KOPT-K1 (cell line): ENCODE results near the gene PLCL2.
"Not testable (repeated sequence)": the region's sequence is repeated elsewhere in the genome, so short reads cannot be mapped to it uniquely, and the experiment has no call there.

Experiments
- H3K27ac ChIP-seq: fragments of 200-600 bp; sonication (generic); 2 replicates; pipeline ENCODE4 v1.5.1; 2016; ENCODE audit warnings: antibody characterized with exemption, mild to moderate bottlenecking, low read depth, low read length; ENCODE audit not compliant: poor library complexity, severe bottlenecking
- H3K36me3 ChIP-seq: fragments of 200-600 bp; sonication (generic); 2 replicates; pipeline ENCODE4 v1.5.1; 2017; ENCODE audit warnings: antibody characterized with exemption, mild to moderate bottlenecking, low read length, moderate library complexity; ENCODE audit not compliant: insufficient read depth
- H3K9me3 ChIP-seq: fragments of 200-600 bp; sonication (generic); 2 replicates; pipeline ENCODE4 v1.5.1; 2017; ENCODE audit warnings: antibody characterized with exemption, low read length, mild to moderate bottlenecking; ENCODE audit not compliant: insufficient read depth, poor library complexity, severe bottlenecking

PLCL2 gene

DNA sequence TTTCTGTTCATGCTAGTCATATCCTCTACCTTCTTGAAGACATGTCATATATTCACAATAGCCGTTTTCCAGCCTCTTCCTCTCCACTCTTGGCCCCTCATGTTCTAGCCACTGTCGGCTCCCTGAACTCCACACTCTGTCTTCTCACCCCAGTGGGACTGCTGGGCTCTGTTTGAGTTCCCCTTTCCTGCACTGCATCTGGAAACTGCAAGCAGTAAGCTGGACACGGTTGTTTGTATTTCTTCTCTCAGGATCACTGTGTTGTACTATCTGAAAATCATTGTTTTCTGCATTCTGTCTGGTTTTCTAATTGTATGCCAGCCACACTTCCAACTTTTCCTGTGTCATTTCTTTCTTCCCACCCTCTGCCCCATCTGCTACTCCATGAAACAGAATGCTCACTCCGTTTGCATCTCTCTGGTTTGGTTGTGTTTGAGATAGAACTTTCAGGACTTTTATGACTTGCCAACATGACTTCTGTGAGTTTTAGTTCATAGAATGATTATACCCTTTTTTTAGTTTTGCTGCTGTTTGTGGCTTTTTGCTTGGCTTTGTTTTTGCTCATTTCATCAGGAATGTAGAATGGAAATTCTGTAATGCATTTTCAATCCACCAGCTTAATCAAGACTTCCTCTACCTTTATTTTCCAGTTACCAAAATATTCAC is 192.3 kb downstream of the PLCL2 start:
- Histone ChIP-seq H3K36me3 (0 out of 2 replicates have a peak, but pooled peaks cover 8% of the 10 kb centered on the region), H3K9me3 (peaks cover 7% of the 10 kb centered on the region), H3K27ac (no peak overlapping the region)

DNA sequence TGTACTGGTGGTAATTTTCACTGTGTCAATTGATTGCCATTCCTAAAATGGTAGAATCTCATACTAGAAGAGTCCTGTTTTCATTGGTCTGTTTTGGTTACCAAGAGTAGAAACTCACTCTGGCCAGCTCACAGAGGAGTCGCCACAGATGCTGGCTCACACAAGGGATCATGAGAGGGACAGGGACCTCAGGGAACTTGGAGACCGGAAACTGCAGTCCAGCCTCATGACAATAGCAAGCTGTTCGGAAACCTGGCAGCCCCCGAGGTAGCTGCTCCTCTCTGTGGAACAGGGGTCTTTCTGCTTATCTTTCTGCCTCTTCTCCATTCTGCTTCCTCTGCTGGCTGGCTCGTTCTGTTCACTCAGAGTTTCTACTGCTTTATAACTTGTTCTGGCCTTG is 192.9 kb downstream of the PLCL2 start:
- no peak overlapping the region for H3K27ac ChIP-seq
- peaks cover 7% of the 10 kb centered on the region for H3K9me3 ChIP-seq
- 0 out of 2 replicates have a peak, but pooled peaks cover 11% of the 10 kb centered on the region for H3K36me3 ChIP-seq

DNA sequence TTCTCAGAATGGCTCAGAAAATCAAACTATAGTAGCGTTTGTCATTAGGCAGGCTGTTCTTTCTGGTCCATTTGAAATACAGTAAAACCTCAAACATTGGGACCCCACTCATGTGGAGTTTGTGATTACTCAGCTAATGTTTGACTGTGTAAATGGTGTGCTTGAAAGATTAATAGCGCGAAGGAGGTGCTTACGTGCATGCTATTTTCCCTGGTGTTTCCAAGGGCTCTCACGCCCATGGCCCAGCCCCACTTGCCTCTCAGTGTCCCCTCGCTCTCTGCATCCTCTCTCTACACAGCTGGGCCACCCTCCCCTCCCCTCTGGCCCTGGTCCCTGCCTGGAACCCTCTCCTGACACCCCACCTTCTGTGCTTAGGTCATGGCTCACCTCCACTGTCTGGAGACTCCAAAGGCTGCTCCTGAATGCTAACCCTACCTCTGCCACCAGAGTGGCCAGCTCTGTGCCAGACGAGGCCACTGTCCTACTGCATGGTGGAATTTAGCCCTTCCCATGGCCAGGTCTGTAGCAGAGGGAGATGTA is 194.2 kb downstream of the PLCL2 start:
- no peak overlapping the region for H3K27ac ChIP-seq
- H3K36me3 ChIP-seq: peaks cover 11% of the 10 kb centered on the region; the same call in 1 of the 2 replicates
- H3K9me3 ChIP-seq: peaks cover 7% of the 10 kb centered on the region

- Histone ChIP-seq H3K36me3 (peaks cover 11% of the 10 kb centered on the region; the same call in 1 of the 2 replicates), H3K27ac (no peak overlapping the region), H3K9me3 (peaks cover 7% of the 10 kb centered on the region)
These were observed 195.2 kb downstream of the PLCL2 start for GRCh38 chr3:17079933-17080332.

DNA sequence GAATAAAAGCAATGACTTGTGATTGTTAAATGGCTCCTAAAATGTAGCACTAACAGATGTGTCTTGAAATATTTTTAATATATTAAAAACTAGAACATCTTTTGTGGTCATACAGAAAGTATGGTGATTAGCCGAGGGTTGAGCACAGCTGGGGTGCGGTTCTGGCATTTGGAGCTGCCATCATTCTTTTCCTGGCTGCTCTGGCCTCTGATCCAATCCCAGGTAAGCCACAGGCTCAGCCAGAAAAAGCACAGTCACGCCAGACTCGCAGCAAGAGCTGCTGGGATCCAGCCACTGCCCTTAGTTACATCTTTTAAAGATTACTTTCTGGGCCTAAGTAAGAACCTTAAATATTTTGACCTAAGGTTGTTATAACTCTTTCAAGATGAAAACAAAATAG is 196.8 kb downstream of the PLCL2 start:
- Histone ChIP-seq H3K27ac (no peak overlapping the region), H3K36me3 (peaks cover 11% of the 10 kb centered on the region; the same call in 1 of the 2 replicates), H3K9me3 (no peaks in the 10 kb centered on the region)

DNA sequence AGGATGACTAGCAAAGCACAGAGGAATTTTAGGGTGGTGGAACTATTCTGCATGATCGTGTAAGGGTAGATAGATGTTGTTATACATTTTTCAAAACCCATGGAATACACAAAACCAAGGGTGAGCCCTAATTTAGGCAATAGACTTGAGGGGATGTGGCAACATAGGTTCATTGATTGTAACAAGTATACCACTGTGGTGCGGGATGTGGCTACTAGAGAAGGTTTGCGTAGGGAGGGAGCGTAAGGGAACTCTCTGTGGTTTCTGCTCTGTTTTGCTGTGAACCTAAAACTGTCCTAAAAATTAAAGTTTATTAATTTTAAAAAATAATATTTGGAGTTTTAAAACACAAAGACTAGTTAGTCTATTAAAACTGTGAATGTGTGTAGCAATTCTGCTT is 202.8 kb downstream of the PLCL2 start:
- Histone ChIP-seq H3K36me3 (peaks cover 14% of the 10 kb centered on the region), H3K27ac (no peak overlapping the region), H3K9me3 (no peaks in the 10 kb centered on the region)

GRCh38 chr3:17088017-17088416 is 203.3 kb downstream of the PLCL2 start:
- Histone ChIP-seq H3K27ac (no peak overlapping the region), H3K9me3 (no peaks in the 10 kb centered on the region), H3K36me3 (peaks cover 13% of the 10 kb centered on the region)

- no peak overlapping the region for H3K27ac ChIP-seq
- H3K9me3 ChIP-seq: no peaks in the 10 kb centered on the region
- H3K36me3 ChIP-seq: peaks cover 13% of the 10 kb centered on the region
These were observed 204.0 kb downstream of the PLCL2 start for GRCh38 chr3:17088602-17089313.

DNA sequence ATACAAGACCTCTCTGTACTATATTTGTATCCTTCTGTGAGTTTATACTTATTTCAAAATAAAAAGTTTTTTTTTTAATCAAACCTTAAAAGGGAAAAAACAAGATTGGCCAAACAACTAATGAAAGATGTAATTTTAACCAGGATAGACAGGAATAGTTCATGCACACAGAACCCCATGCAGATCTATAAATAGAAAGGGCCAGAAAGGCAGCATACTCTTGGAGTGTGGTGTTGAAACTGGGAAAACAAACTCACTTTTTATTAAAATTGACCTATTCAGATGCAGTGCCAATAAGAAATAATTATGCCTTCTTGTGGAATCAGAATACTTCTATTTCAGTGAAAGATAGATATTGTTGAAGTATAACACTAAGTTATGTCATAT is 204.6 kb downstream of the PLCL2 start:
- H3K36me3 ChIP-seq: peaks cover 13% of the 10 kb centered on the region
- H3K9me3 ChIP-seq: no peaks in the 10 kb centered on the region
- H3K27ac ChIP-seq: no peak overlapping the region

- H3K27ac ChIP-seq: no peak overlapping the region
- H3K9me3 ChIP-seq: no peaks in the 10 kb centered on the region
- peaks cover 13% of the 10 kb centered on the region for H3K36me3 ChIP-seq
These were observed 205.7 kb downstream of the PLCL2 start for GRCh38 chr3:17090280-17090983.

- Histone ChIP-seq H3K36me3 (peaks cover 13% of the 10 kb centered on the region), H3K27ac (no peak overlapping the region), H3K9me3 (no peaks in the 10 kb centered on the region)
These were observed 207.3 kb downstream of the PLCL2 start for GRCh38 chr3:17091910-17092582.

- peaks cover 13% of the 10 kb centered on the region for H3K36me3 ChIP-seq
- no peaks in the 10 kb centered on the region for H3K9me3 ChIP-seq
- H3K27ac ChIP-seq: no peak overlapping the region
These were observed 207.8 kb downstream of the PLCL2 start for GRCh38 chr3:17092583-17092933.

DNA sequence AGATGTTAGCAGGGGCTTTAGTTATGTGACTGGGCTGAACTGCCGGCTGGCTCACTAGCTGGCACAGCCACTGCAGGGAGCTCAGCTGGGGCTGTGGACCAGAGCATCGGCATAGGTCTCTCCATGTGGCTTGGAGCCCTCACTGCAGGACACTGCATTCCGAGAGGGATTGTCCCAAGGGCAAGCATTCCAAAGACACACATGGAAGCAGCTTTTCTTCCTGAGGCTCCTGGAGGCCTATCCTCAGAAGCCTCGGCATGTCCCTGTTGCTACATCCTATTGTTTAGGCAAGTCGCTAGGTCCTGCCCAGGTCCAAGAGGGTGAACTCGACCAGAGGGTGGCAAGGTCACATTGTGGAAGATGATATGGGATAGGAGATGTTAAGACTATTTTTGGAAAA is 209.8 kb downstream of the PLCL2 start:
- no peak overlapping the region for H3K27ac ChIP-seq
- peaks cover 13% of the 10 kb centered on the region for H3K36me3 ChIP-seq
- H3K9me3 ChIP-seq: no peaks in the 10 kb centered on the region

- Histone ChIP-seq H3K9me3 (peaks cover 20% of the 10 kb centered on the region), H3K27ac (no peak overlapping the region), H3K36me3 (no peaks in the 10 kb centered on the region)
These were observed 218.8 kb downstream of the PLCL2 start for GRCh38 chr3:17103579-17103978.

- H3K9me3 ChIP-seq: peaks cover 12% of the 10 kb centered on the region
- not testable (repeated sequence) for H3K27ac ChIP-seq
These were observed 222.0 kb downstream of the PLCL2 start for GRCh38 chr3:17106801-17107200.

More at GRCh38 chr3:17106801-17107200, 222.0 kb downstream of the PLCL2 start:
- not testable (repeated sequence) for H3K36me3 ChIP-seq
